Prostate gland (tissue), 2 donors: ENCODE data around the gene TIMP3. TPM values are rescaled to one million over a fixed set of nuclear protein-coding genes. Genes with fewer than 3 reads are reported as not detected.

ENCODE experiments used
- DNase-seq: peaks from one replicate; pipeline ENCODE4 v3.0.0-alpha.2; 2019; ENCODE audit warnings: low spot score
- H3K27ac ChIP-seq, 2 donors: fragments of 200-600 bp; sonication (generic); 2 replicates each; pipeline ENCODE4 v1.5.1; 2017 to 2019
- H3K27me3 ChIP-seq: fragments of 200-600 bp; sonication (generic); replicated peaks from 2 replicates; pipeline ENCODE4 v1.5.1; 2019; ENCODE audit not compliant: insufficient read depth
- H3K36me3 ChIP-seq, 2 donors: fragments of 200-600 bp; sonication (generic); 1 replicate in 1 of 2; 2 replicates in 1 of 2; pipeline versions ENCODE4 v1.5.1 to v1.8.1; 2017 to 2019
- H3K4me1 ChIP-seq: fragments of 200-600 bp; sonication (generic); replicated peaks from 2 replicates; pipeline ENCODE4 v1.5.1; 2019
- H3K4me3 ChIP-seq, 2 donors: fragments of 200-600 bp; sonication (generic); 2 replicates each; pipeline ENCODE4 v1.5.1; 2017 to 2019
- H3K9me3 ChIP-seq: fragments of 200-600 bp; sonication (generic); 2 replicates; pipeline ENCODE4 v1.5.1; 2017
- POLR2A ChIP-seq: fragments of 450-650 bp; IDR thresholded peaks from one replicate; pipeline ENCODE4 v1.6.1; 2016; ENCODE audit warnings: antibody characterized with exemption, mild to moderate bottlenecking
- POLR2AphosphoS5 ChIP-seq: sonication (generic); formaldehyde crosslinking; IDR thresholded peaks from one replicate; pipeline ENCODE4 v1.6.1; 2017; ENCODE audit warnings: antibody characterized with exemption
- WGBS: methylation state at CpG from one replicate; pipeline ENCODE4 v1.1.5; 2018; 5-methylcytosine and 5-hydroxymethylcytosine counted together
- intact Hi-C: fragments of 100-400 bp; cut with DNase I; formaldehyde crosslinking; loops from one replicate; pipeline ENCODE4 v1.14.2; 2022
- total RNA-seq, 2 donors: library from RNA; depleted of rRNA; stranded (reverse); fragments of >200 nt; gene quantifications; one replicate each; pipeline ENCODE4 v1.1.0, GENCODE V29; 2016
- TF ChIP-seq, protein P1 (sequence below), 4 experiments: fragments of 200-600 bp in 2 of 4; fragments of 450-650 bp in 2 of 4; sonication (generic) in 2 of 4; IDR thresholded peaks; 1 replicate in 3 of 4; 2 replicates in 1 of 4; pipeline ENCODE4 v1.5.1; 2016 to 2019; ENCODE audit warnings: antibody characterized with exemption in 4 of 4, mild to moderate bottlenecking in 2 of 4, moderate library complexity in 2 of 4

TIMP3 gene
- total RNA-seq, 2 donors from 2014 or later: 148 to 397 TPM

DNA sequence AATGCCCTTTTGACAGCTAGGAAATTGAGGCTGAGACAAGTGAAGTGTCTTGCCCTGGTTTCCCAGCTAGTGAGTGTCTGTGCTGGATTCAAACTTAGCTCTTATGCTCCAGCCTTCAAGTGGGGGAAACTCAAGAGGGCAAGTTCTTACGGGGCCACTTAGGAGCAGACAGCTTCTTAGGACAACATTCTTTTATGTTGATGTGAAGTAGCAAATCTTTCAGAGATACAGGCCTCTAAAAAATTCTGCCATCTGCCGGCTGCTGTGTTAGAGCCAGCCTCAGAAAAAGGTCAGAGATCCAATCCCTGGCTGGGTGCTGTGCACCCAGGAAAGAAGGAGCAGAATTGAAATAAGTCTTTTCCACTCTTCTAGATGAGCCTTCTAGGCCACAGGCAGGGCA is 26.6 kb downstream of the TIMP3 start:
- 28% methylated on average over 2 of the region's 2 CpGs for WGBS
- Histone ChIP-seq H3K27me3 (no peaks in the 10 kb centered on the region), H3K4me1 (peaks cover 13% of the 10 kb centered on the region), H3K4me3 (no peak overlapping the region), H3K9me3 (no peaks in the 10 kb centered on the region), H3K27ac (peak overlapping the region; percentile 23 to 58), H3K36me3 (no peaks in the 10 kb centered on the region)
- no peak for DNase-seq
- TF ChIP-seq POLR2AphosphoS5 (no peak), POLR2A (no peak)
- TF ChIP-seq, protein P1, sequence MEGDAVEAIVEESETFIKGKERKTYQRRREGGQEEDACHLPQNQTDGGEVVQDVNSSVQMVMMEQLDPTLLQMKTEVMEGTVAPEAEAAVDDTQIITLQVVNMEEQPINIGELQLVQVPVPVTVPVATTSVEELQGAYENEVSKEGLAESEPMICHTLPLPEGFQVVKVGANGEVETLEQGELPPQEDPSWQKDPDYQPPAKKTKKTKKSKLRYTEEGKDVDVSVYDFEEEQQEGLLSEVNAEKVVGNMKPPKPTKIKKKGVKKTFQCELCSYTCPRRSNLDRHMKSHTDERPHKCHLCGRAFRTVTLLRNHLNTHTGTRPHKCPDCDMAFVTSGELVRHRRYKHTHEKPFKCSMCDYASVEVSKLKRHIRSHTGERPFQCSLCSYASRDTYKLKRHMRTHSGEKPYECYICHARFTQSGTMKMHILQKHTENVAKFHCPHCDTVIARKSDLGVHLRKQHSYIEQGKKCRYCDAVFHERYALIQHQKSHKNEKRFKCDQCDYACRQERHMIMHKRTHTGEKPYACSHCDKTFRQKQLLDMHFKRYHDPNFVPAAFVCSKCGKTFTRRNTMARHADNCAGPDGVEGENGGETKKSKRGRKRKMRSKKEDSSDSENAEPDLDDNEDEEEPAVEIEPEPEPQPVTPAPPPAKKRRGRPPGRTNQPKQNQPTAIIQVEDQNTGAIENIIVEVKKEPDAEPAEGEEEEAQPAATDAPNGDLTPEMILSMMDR (IDR thresholded peaks at IDR 0.05): no peak
- intact Hi-C loops: no loop called here

- DNase-seq: no peak
- H3K27me3 ChIP-seq: no peaks in the 10 kb centered on the region
- peaks cover 13% of the 10 kb centered on the region for H3K4me1 ChIP-seq
- intact Hi-C loops: no loop called here
- TF ChIP-seq POLR2AphosphoS5 (no peak), POLR2A (no peak)
- TF ChIP-seq, protein P1 (IDR thresholded peaks at IDR 0.05): no peak
- H3K27ac ChIP-seq: peak overlapping the region; percentile 23 to 58
- 67% methylated on average over 5 of the region's 5 CpGs for WGBS
- H3K36me3 ChIP-seq: no peaks in the 10 kb centered on the region
- H3K9me3 ChIP-seq: no peaks in the 10 kb centered on the region
- no peak overlapping the region for H3K4me3 ChIP-seq
These were observed 27.1 kb downstream of the TIMP3 start for GRCh38 chr22:32828561-32828960.

DNA sequence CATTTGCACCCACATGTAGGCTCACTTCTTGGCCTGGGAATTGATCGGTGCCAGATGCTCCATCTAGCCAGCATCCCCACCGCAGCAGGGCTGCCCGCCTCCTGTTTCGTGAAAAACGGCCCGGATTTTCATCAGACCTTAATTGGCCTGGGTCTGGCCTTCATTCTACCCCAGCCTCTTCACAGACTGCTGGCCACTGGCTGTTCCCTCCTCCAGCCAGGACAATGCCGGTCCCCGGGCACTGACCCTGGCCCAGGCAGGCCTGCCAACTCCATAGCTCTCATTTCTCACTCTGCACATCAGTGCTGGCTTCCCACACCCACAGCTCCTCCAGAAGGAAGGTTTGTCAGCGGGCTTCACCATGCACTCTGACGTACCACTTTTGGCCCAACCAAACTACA is 27.9 kb downstream of the TIMP3 start:
- peak overlapping the region in 1 of 2 donors; percentile 58 for H3K27ac ChIP-seq
- TF ChIP-seq POLR2A (no peak), POLR2AphosphoS5 (no peak)
- TF ChIP-seq, protein P1 (IDR thresholded peaks at IDR 0.05): no peak
- no peaks in the 10 kb centered on the region for H3K36me3 ChIP-seq
- no peak overlapping the region for H3K4me3 ChIP-seq
- 78% methylated on average over 10 of the region's 10 CpGs for whole genome bisulfite sequencing
- DNase-seq: no peak
- intact Hi-C loops: no loop called here
- no peaks in the 10 kb centered on the region for H3K9me3 ChIP-seq
- no peaks in the 10 kb centered on the region for H3K27me3 ChIP-seq
- H3K4me1 ChIP-seq: peaks cover 13% of the 10 kb centered on the region

GRCh38 chr22:32830473-32830872 is 29.0 kb downstream of the TIMP3 start:
- no peak for DNase-seq
- H3K27me3 ChIP-seq: no peaks in the 10 kb centered on the region
- H3K4me1 ChIP-seq: peaks cover 13% of the 10 kb centered on the region
- H3K36me3 ChIP-seq: no peaks in the 10 kb centered on the region
- peak overlapping the region; percentile 22 to 58 for H3K27ac ChIP-seq
- WGBS: 77% methylated on average over 11 of the region's 11 CpGs
- no peaks in the 10 kb centered on the region for H3K9me3 ChIP-seq
- TF ChIP-seq POLR2A: no peak
- intact Hi-C loops: no loop called here
- no peak overlapping the region for H3K4me3 ChIP-seq

DNA sequence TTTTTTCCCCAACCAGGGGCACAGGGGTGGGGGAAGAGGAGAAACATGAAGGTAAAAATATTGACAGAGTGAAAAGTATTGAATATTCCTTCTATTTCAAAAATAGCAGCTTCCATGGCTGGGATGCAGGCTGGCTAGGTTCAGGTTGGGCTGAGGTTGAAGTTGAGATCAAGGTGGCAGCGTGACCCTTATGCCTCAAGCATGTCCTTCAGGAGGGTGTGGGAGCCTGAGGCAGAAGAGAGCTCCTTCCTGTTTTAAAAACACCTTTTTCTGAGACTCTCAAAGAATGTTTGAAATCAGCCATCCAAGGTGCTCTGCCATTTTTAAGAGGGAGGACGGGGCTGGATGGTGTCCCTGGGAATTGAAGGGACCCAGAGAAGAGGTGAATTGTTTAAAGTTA is 29.5 kb downstream of the TIMP3 start:
- no peaks in the 10 kb centered on the region for H3K9me3 ChIP-seq
- H3K27me3 ChIP-seq: no peaks in the 10 kb centered on the region
- intact Hi-C loops: no loop called here
- no peak for DNase-seq
- H3K4me1 ChIP-seq: peaks cover 13% of the 10 kb centered on the region
- peak overlapping the region; percentile 39 to 58 for H3K27ac ChIP-seq
- WGBS: 85% methylated on average over 2 of the region's 2 CpGs
- TF ChIP-seq POLR2A: no peak
- no peak for TF ChIP-seq POLR2AphosphoS5
- TF ChIP-seq, protein P1 (IDR thresholded peaks at IDR 0.05): no peak
- no peaks in the 10 kb centered on the region for H3K36me3 ChIP-seq
- no peak overlapping the region for H3K4me3 ChIP-seq
